ENCODE measurements around the gene LRRC63.

DNA sequence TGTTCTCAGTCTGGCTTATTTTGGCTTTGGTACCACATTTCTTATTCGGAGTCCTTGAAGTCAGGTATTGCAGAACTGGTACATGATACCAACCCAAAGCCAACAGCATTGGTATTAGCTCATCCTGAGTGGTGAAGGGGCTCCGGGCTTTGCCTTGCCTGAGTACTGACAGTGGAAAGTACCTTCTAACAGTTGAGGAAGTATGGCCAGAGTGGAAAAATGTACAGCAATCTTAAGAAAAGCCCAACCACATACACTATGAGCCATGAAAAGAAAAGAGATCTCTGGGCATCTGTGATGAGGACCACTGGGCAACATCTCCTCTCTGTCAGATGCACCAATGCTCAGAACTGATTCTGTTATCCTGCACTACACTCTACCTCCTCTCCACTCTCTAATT, 38.1 kb upstream of the LRRC63 start:
- TF ChIP-seq, protein P1, sequence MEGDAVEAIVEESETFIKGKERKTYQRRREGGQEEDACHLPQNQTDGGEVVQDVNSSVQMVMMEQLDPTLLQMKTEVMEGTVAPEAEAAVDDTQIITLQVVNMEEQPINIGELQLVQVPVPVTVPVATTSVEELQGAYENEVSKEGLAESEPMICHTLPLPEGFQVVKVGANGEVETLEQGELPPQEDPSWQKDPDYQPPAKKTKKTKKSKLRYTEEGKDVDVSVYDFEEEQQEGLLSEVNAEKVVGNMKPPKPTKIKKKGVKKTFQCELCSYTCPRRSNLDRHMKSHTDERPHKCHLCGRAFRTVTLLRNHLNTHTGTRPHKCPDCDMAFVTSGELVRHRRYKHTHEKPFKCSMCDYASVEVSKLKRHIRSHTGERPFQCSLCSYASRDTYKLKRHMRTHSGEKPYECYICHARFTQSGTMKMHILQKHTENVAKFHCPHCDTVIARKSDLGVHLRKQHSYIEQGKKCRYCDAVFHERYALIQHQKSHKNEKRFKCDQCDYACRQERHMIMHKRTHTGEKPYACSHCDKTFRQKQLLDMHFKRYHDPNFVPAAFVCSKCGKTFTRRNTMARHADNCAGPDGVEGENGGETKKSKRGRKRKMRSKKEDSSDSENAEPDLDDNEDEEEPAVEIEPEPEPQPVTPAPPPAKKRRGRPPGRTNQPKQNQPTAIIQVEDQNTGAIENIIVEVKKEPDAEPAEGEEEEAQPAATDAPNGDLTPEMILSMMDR (tag by site-specific recombination; IDR thresholded peaks at IDR 0.05): no peak
- TF ChIP-seq PRDM2 (tag by site-specific recombination; IDR thresholded peaks at IDR 0.05; ENCODE audit: borderline replicate concordance) (no peak), ZNF785 (tag by site-specific recombination; IDR thresholded peaks at IDR 0.05) (no peak), ZNF37A (tag by site-specific recombination; IDR thresholded peaks at IDR 0.05) (no peak), ZNF202 (tag by site-specific recombination; IDR thresholded peaks at IDR 0.05; ENCODE audit: borderline replicate concordance) (no peak), ZNF561 (tag by site-specific recombination; IDR thresholded peaks at IDR 0.05; ENCODE audit: borderline replicate concordance) (no peak), YY1 (tag by site-specific recombination; IDR thresholded peaks at IDR 0.05) (no peak), REST (tag by site-specific recombination; IDR thresholded peaks at IDR 0.05) (no peak)
- TF ChIP-seq, protein P2, sequence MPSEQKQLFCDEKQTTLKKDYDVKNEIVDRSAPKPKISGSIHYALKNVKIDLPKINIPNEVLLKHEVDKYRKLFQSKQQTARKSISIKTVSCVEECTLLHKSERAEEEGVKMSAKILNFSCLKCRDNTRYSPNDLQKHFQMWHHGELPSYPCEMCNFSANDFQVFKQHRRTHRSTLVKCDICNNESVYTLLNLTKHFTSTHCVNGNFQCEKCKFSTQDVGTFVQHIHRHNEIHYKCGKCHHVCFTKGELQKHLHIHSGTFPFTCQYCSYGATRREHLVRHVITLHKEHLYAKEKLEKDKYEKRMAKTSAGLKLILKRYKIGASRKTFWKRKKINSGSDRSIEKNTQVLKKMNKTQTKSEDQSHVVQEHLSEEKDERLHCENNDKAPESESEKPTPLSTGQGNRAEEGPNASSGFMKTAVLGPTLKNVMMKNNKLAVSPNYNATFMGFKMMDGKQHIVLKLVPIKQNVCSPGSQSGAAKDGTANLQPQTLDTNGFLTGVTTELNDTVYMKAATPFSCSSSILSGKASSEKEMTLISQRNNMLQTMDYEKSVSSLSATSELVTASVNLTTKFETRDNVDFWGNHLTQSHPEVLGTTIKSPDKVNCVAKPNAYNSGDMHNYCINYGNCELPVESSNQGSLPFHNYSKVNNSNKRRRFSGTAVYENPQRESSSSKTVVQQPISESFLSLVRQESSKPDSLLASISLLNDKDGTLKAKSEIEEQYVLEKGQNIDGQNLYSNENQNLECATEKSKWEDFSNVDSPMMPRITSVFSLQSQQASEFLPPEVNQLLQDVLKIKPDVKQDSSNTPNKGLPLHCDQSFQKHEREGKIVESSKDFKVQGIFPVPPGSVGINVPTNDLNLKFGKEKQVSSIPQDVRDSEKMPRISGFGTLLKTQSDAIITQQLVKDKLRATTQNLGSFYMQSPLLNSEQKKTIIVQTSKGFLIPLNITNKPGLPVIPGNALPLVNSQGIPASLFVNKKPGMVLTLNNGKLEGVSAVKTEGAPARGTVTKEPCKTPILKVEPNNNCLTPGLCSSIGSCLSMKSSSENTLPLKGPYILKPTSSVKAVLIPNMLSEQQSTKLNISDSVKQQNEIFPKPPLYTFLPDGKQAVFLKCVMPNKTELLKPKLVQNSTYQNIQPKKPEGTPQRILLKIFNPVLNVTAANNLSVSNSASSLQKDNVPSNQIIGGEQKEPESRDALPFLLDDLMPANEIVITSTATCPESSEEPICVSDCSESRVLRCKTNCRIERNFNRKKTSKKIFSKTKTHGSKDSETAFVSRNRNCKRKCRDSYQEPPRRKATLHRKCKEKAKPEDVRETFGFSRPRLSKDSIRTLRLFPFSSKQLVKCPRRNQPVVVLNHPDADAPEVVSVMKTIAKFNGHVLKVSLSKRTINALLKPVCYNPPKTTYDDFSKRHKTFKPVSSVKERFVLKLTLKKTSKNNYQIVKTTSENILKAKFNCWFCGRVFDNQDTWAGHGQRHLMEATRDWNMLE (tag by site-specific recombination; conservative IDR thresholded peaks at IDR 0.05; ENCODE audit: low read depth): no peak
- TF ChIP-seq, protein P3, sequence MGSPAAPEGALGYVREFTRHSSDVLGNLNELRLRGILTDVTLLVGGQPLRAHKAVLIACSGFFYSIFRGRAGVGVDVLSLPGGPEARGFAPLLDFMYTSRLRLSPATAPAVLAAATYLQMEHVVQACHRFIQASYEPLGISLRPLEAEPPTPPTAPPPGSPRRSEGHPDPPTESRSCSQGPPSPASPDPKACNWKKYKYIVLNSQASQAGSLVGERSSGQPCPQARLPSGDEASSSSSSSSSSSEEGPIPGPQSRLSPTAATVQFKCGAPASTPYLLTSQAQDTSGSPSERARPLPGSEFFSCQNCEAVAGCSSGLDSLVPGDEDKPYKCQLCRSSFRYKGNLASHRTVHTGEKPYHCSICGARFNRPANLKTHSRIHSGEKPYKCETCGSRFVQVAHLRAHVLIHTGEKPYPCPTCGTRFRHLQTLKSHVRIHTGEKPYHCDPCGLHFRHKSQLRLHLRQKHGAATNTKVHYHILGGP (tag by site-specific recombination; IDR thresholded peaks at IDR 0.05): no peak
- TF ChIP-seq, protein P4, sequence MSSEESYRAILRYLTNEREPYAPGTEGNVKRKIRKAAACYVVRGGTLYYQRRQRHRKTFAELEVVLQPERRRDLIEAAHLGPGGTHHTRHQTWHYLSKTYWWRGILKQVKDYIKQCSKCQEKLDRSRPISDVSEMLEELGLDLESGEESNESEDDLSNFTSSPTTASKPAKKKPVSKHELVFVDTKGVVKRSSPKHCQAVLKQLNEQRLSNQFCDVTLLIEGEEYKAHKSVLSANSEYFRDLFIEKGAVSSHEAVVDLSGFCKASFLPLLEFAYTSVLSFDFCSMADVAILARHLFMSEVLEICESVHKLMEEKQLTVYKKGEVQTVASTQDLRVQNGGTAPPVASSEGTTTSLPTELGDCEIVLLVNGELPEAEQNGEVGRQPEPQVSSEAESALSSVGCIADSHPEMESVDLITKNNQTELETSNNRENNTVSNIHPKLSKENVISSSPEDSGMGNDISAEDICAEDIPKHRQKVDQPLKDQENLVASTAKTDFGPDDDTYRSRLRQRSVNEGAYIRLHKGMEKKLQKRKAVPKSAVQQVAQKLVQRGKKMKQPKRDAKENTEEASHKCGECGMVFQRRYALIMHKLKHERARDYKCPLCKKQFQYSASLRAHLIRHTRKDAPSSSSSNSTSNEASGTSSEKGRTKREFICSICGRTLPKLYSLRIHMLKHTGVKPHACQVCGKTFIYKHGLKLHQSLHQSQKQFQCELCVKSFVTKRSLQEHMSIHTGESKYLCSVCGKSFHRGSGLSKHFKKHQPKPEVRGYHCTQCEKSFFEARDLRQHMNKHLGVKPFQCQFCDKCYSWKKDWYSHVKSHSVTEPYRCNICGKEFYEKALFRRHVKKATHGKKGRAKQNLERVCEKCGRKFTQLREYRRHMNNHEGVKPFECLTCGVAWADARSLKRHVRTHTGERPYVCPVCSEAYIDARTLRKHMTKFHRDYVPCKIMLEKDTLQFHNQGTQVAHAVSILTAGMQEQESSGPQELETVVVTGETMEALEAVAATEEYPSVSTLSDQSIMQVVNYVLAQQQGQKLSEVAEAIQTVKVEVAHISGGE (tag by site-specific recombination; conservative IDR thresholded peaks at IDR 0.05; ENCODE audit: low read depth): no peak
- TF ChIP-seq, protein P5, sequence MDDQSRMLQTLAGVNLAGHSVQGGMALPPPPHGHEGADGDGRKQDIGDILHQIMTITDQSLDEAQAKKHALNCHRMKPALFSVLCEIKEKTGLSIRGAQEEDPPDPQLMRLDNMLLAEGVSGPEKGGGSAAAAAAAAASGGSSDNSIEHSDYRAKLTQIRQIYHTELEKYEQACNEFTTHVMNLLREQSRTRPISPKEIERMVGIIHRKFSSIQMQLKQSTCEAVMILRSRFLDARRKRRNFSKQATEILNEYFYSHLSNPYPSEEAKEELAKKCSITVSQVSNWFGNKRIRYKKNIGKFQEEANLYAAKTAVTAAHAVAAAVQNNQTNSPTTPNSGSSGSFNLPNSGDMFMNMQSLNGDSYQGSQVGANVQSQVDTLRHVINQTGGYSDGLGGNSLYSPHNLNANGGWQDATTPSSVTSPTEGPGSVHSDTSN (CRISPR knock-in tag; IDR thresholded peaks at IDR 0.05): no peak
